GM19043 (cell line): ENCODE measurements around the gene CST2.
"Not testable (repeated sequence)": the region's sequence is repeated elsewhere in the genome, so short reads cannot be mapped to it uniquely, and the experiment has no call there.

ENCODE experiments used
- ATAC-seq: cut with Tn5 transposase; IDR thresholded peaks from one replicate; pipeline ENCODE4 v1.9.1; 2021; ENCODE audit warnings: low read depth; ENCODE audit not compliant: unreplicated experiment

Gene CST2

DNA sequence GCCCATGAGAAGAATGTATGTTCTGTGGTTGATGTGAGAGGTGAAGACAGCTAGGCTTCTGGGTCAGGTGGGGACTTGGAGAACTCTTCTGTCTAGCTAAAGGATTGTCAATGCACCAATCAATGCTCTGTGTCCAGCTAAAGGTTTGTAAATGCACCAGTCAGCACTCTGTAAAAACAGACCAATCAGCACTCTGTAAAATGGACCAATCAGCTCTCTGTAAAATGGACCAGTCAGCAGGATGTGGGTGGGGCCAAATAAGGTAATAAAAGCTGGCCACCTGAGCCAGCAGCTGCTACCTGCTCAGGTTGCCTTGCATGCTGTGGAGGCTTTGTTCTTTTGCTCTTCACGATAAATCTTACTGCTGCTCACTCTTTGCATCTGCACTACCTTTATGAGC, 15.0 kb downstream of the CST2 start:
- not testable (repeated sequence) for ATAC-seq

DNA sequence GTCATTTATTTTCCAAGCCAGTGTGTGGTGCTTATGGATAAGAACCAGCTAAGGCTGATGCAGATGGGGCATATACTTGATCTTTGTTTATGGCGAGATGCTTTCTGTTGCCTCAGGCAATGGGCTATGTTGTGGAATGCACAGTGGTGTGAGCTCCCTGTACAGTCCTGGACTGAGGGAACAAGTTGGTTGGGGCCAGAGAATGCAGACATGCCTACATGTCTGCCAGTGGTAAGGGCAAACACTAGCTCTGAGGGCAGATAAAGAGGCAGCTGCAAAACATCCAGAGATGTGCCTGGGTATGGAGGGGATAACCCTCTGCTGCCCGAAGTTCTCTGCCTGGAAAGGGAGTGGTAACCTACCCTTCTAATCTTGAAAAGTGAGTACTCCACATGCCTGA, 16.2 kb downstream of the CST2 start:
- ATAC-seq: not testable (repeated sequence)

- no peak for ATAC-seq
Observed at GRCh38 chr20:23800865-23801264, 25.7 kb downstream of the CST2 start.

- ATAC-seq: peak; percentile 77
Observed at GRCh38 chr20:23799216-23799847, 27.2 kb downstream of the CST2 start.

DNA sequence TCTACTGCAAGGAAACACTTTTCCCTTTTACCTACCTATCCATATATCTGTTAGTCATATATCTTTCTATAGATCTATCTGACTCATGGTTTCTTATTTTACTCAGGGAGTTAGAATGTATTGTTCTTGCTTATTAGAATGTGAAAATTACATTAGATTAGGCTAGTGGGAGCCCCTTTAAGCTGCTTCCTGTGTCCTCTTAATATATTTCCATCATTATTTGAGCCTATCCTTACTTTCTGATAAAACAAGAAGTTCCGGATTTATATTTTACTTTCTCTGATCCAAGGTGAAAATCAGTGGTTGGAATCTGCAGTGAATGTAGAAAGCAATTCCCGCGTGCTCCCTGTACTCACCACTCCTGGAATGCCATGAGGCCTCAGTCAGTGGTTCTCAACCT, 31.0 kb downstream of the CST2 start:
- no peak for ATAC-seq

DNA sequence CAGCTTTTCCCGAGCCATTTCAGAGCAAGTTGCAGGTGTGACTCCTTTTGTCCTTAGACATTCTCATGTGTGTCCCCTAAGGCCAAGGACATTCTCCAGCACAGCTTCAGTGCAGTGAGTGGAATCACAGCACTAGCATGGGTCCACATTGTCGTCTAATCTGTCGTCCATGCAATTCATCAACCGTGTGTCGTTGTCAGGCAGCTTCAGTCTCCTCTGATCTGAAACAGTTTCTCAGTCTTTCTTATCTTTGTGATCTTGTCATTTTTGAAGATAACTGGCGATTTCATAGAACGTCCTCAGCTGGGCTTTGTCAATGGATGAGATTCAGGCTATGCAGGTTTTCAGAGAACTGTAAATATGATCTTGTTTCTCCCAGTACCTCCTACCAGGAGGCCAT, 31.7 kb downstream of the CST2 start:
- no peak for ATAC-seq

- no peak for ATAC-seq
Observed at GRCh38 chr20:23794065-23794464, 32.5 kb downstream of the CST2 start.

DNA sequence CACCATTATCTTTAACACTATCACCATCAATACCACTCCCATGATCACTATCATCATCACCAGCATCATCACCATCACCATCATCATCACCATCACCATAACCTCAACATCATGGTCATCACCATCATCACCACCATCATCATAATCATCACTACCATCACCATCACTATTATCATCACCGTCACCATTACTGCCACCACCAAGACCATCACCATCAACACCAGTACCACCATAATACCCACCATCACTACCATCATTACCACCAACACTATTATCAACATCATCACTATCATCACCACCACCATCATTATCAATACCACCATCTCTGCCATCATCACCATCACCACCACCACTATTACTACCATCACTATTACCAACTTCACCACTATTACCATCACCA, 43.1 kb downstream of the CST2 start:
- no peak for ATAC-seq

DNA sequence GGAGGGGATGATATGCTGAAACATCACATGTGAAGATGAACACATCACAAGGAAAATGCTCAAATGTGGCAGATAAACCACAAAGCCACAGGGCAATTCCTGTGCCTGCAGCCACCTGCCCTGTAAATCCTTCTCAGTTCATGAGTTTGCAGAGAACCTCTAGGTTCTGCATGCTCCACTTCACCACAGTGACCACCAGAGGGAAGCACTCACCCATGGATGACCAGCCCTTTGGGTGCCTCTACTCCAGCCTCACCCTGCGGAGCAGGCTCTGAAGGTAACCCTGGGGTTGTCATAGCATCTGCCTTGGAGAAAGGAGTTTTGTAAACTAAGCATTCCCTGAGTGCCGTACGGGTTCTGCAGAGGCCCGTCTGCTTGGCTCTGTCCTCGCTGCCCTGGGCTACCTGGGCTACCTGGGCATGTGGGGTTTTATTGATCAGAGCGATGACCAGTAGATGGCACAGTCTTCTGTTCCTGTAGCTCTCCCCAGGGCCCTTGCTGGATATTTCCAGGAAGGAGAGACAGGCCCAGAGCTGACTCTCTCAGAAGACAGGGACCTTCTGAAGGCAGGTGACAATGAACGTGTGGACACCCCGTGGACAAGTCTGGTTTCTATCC, 44.1 kb downstream of the CST2 start:
- ATAC-seq: no peak

DNA sequence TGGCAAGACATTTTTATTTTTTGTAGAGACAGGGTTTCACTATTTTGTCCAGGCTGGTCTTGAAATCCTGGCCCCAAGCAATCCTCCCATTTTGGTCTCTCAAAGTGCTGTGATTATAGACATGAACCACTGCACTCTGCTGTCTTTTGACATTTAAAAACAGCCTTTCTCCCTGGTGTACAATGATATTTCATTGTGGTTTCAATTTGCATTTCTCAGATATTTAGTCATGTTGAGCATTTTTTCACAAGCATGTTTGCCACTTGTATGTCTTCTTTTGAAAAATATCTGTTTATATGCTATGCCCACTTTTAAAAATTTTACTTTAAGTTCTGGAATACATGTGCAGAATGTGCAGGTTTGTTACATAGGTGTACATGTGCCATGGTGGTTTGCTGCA, 47.9 kb downstream of the CST2 start:
- ATAC-seq: not testable (repeated sequence)

DNA sequence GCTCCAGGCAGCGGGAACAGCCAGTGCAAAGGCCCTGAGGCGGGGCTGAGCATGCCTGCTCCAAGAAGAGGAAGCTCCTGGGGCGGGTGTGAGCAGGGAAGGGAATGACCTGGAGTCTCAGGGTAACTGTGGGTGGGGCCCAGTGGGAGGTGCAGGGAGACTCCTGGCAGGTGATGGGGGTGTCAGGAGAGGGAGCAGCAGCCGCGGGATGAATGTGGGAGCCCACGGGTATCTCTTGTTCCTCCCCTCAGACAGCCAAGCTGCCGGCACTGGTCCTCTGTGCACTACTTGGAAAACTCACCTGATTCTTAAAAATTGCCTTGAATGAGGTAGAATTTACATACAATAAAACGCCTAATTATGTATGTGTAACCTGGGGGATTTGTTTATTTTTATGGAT, 49.1 kb downstream of the CST2 start:
- not testable (repeated sequence) for ATAC-seq

- no peak for ATAC-seq
Observed at GRCh38 chr20:23776067-23776771, 50.3 kb downstream of the CST2 start.

DNA sequence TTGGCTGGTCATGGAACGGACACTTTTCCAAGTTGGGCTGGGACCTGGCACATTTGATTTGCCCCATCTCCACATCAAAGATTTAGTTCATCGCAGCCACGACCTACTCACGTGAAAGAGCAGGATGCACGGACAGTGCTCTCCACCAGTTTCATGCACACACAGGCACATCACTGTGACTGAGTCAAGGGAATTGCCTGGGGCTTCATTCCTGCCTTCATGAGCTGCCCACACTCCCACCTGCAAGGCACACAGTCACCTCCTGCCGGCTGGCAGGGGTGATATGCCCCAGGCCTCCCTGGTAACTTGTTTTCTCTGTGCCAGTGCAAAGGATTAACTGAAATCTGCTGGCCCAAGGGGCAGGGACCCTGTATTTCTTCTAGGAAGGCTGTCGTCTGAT, 52.4 kb downstream of the CST2 start:
- ATAC-seq: no peak
